HepG2 (cell line): ENCODE data around the gene CSMD2. TPM values are rescaled to one million over a fixed set of nuclear protein-coding genes. Genes with fewer than 3 reads are reported as not detected.

Experiments used
- ATAC-seq: fragments of 200-7000 bp; cut with Tn5 transposase; 3 replicates; pipeline ENCODE4 v1.9.1; 2020; ENCODE audit warnings: mild to moderate bottlenecking, moderate library complexity
- BruUV-seq: library from RNA; stranded (reverse); fragments of 400-500 nt; replicated peaks from 2 replicates; lab custom pipeline; 2021; lab: Mats Ljungman, UMichigan
- CTCF ChIA-PET: fragments of 300-600 bp; formaldehyde crosslinking; extraction: SDS; loops from one replicate; lab custom pipeline; 2021; ENCODE audit warnings: low total read pairs, inconsistent platforms, low intra/inter-chr PET ratio; lab: Yijun Ruan, JAX
- POLR2A ChIA-PET: fragments of 350-600 bp; sonication (Branson Sonifier 250); formaldehyde crosslinking; loops from one replicate; lab custom pipeline; 2020; ENCODE audit warnings: antibody characterized with exemption, inconsistent platforms; lab: Yijun Ruan, JAX
- DNase-seq: peaks from one replicate; pipeline ENCODE4 v3.0.0-alpha.2; 2015; ENCODE audit warnings: low spot score
- FAIRE-seq: peaks from 3 replicates; lab custom pipeline; 2011; peaks lifted over from hg19 to GRCh38; lab: Jason Lieb, UNC
- H2AFZ ChIP-seq: one replicate; pipeline ENCODE4 v1.6.1; 2011; ENCODE audit warnings: low read length, inconsistent platforms
- H3K27ac ChIP-seq: fragments of 300-600 bp; 3 replicates; pipeline ENCODE4 v1.8.0; 2011; ENCODE audit warnings: mixed run types, mild to moderate bottlenecking, mixed read lengths, low read length, inconsistent platforms; ENCODE audit not compliant: insufficient read depth; ENCODE audit errors: extremely low read length
- H3K27me3 ChIP-seq, 2 experiments: fragments of 200-600 bp in 1 of 2; 2 replicates in 1 of 2; 3 replicates in 1 of 2; pipeline versions ENCODE4 v1.6.0 to v1.8.0; 2011; ENCODE audit warnings: low read length in 2 of 2, mild to moderate bottlenecking in 2 of 2, moderate library complexity in 2 of 2, inconsistent platforms in 1 of 2; ENCODE audit not compliant: insufficient read depth in 2 of 2, control insufficient read depth in 1 of 2
- H3K36me3 ChIP-seq, 2 experiments: fragments of 200-600 bp in 1 of 2; replicated peaks in 1 of 2; 2 replicates in 1 of 2; 3 replicates in 1 of 2; pipeline versions ENCODE4 v1.5.1 to v1.8.0; 2011; ENCODE audit warnings: low read length in 2 of 2, inconsistent platforms in 1 of 2; ENCODE audit not compliant: insufficient read depth in 2 of 2, control insufficient read depth in 1 of 2
- H3K4me1 ChIP-seq: 2 replicates; pipeline ENCODE4 v1.5.1; 2012; ENCODE audit warnings: low read length, inconsistent platforms; ENCODE audit not compliant: insufficient read depth
- H3K4me2 ChIP-seq: 2 replicates; pipeline ENCODE4 v1.6.0; 2011; ENCODE audit warnings: low read depth, low read length, inconsistent platforms
- H3K4me3 ChIP-seq, 3 experiments: fragments of 200-600 bp in 1 of 3; sonication (generic), shearing (Covaris generic) in 1 of 3; replicated peaks in 1 of 3; 2 replicates each; pipeline ENCODE4 v1.5.1; 2011 to 2016; ENCODE audit warnings: low read length in 3 of 3, inconsistent platforms in 2 of 3, low read depth in 2 of 3, mild to moderate bottlenecking in 2 of 3, control low read depth in 1 of 3, mixed read lengths in 1 of 3; ENCODE audit not compliant: insufficient read depth in 1 of 3
- H3K79me2 ChIP-seq: one replicate; pipeline ENCODE4 v1.6.1; 2011; ENCODE audit warnings: low read length, inconsistent platforms; ENCODE audit not compliant: insufficient read depth
- H3K9ac ChIP-seq: 2 replicates; pipeline ENCODE4 v1.6.0; 2011; ENCODE audit warnings: mild to moderate bottlenecking, low read depth, low read length, inconsistent platforms; ENCODE audit not compliant: insufficient read depth
- H3K9me3 ChIP-seq: 2 replicates; pipeline ENCODE4 v1.5.1; 2012; ENCODE audit warnings: mild to moderate bottlenecking, low read length
- H4K20me1 ChIP-seq: 2 replicates; pipeline ENCODE4 v1.6.0; 2011; ENCODE audit warnings: inconsistent platforms, mild to moderate bottlenecking, low read length, moderate library complexity; ENCODE audit not compliant: insufficient read depth
- DNMT3B ChIP-seq: conservative IDR thresholded peaks from 2 replicates; pipeline ENCODE4 v1.6.1; 2016; ENCODE audit warnings: missing biosample characterization, control low read depth
- NCOR1 ChIP-seq: fragments of 200-600 bp; sonication (generic); IDR thresholded peaks from 2 replicates; pipeline ENCODE4 v1.7.0; 2017; ENCODE audit warnings: antibody characterized with exemption, low read length, borderline replicate concordance
- NR2F2 ChIP-seq: IDR thresholded peaks from 2 replicates; pipeline ENCODE4 v1.6.1; 2012; ENCODE audit warnings: low read depth, inconsistent platforms, borderline replicate concordance
- U2AF2 ChIP-seq: fragments of 200-400 bp; formaldehyde crosslinking; IDR thresholded peaks from 2 replicates; pipeline ENCODE4 v1.6.1; 2017; ENCODE audit warnings: low read depth, mild to moderate bottlenecking, low read length
- ZFP1 ChIP-seq: IDR thresholded peaks from 2 replicates; pipeline ENCODE4 v1.6.1; 2016
- WGBS: methylation state at CpG from one replicate; pipeline ENCODE4 v1.1.6; 2017; ENCODE audit warnings: low lambda C conversion rate; 5-methylcytosine and 5-hydroxymethylcytosine counted together
- in situ Hi-C: cut with HindIII; loops from 2 replicates; pipeline ENCODE4 v1.10.0; 2017; ENCODE audit warnings: low pct_unique_long_range_greater_than_20kb; ENCODE audit not compliant: extremely low pct_ligation_motif_present
- intact Hi-C: fragments of 100-400 bp; cut with micrococcal nuclease; formaldehyde crosslinking; loops from one replicate; pipeline ENCODE4 v1.10.0; 2022; ENCODE audit not compliant: unreplicated experiment
- polyA plus RNA-seq, 8 experiments: library from polyadenylated mRNA; depleted of rRNA in 3 of 8; stranded (reverse) in 7 of 8; unstranded in 1 of 8; fragments of >200 nt; fragmentation: Illumina TruSeq in 4 of 8; extraction: Trizol in 4 of 8; gene quantifications; 2 replicates each; pipeline versions ENCODE4 v1.2.1 to v1.2.3, GENCODE V29; 2011 to 2016; ENCODE audit warnings: low read depth in 4 of 8, missing spikeins in 1 of 8, mixed read lengths in 1 of 8; ENCODE audit not compliant: insufficient read depth in 1 of 8
- total RNA-seq, 5 experiments: library from RNA; depleted of rRNA; stranded (reverse); fragments of >200 nt; fragmentation: Illumina TruSeq; extraction: Trizol; gene quantifications; 2 replicates each; pipeline ENCODE4 v1.2.3, GENCODE V29; 2016; ENCODE audit warnings: low read depth in 1 of 5
- TF ChIP-seq, protein P1 (sequence below): sonication (generic); formaldehyde crosslinking; IDR thresholded peaks from 2 replicates; pipeline ENCODE4 v1.4.0; 2020; ENCODE audit warnings: missing genetic modification reagents; ENCODE audit errors: not compliant biosample characterization
- TF ChIP-seq, protein P2 (sequence below): sonication (generic); formaldehyde crosslinking; IDR thresholded peaks from 2 replicates; pipeline ENCODE4 v1.4.0; 2020; ENCODE audit warnings: missing genetic modification reagents
- TF ChIP-seq, protein P3 (sequence below): sonication (generic); formaldehyde crosslinking; IDR thresholded peaks from 2 replicates; pipeline ENCODE4 v1.8.1; 2023; ENCODE audit warnings: mild to moderate bottlenecking, missing genetic modification reagents
- TF ChIP-seq, protein P4 (sequence below): sonication (generic); formaldehyde crosslinking; IDR thresholded peaks from 2 replicates; pipeline ENCODE4 v1.5.0; 2020; ENCODE audit warnings: mild to moderate bottlenecking, missing genetic modification reagents

Gene CSMD2
- total and polyA plus RNA-seq, 2 of the 13 experiments (the other 11 are each of a cell fraction or from before 2014, with no cell fraction given), result not detected

DNA sequence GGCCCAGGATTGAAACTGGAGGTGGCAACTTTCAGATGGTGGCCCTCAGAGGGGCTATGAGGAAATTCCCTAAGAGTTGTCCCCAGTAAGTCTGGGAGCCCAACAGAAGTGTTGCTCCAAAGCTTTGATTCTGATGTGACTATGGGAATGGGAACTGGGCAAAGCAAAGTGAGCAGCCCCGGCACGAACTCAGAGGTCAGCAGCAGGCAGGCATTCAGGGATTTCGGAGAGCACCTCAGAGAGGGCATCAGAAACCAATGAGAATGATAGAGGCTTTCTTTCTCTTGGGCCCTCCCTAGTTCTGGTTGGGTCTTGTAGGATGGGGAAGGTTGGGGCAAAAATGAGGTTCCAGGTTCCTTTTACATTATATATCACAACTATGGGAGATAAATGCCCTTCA, 422.4 kb downstream of the CSMD2 start:
- intact Hi-C loops, result no loop called here
- H3K9me3 ChIP-seq, result no peaks in the 10 kb centered on the region
- no TSS peak for BruUV-seq
- no peak overlapping the region for H2AFZ ChIP-seq
- no peak overlapping the region for H3K9ac ChIP-seq
- FAIRE-seq (no peak), ATAC-seq (no peak), DNase-seq (no peak)
- no peaks in the 10 kb centered on the region; a peak in 1 of 5 replicates for H3K27me3 ChIP-seq
- no peak overlapping the region for H3K4me3 ChIP-seq
- no peaks in the 10 kb centered on the region for H3K79me2 ChIP-seq
- CTCF ChIA-PET, result no interaction called here
- H3K4me1 ChIP-seq, result no peaks in the 10 kb centered on the region
- POLR2A ChIA-PET, result no interaction called here
- TF ChIP-seq ZFP1 (CRISPR knock-in tag), result no peak
- TF ChIP-seq, protein P1, sequence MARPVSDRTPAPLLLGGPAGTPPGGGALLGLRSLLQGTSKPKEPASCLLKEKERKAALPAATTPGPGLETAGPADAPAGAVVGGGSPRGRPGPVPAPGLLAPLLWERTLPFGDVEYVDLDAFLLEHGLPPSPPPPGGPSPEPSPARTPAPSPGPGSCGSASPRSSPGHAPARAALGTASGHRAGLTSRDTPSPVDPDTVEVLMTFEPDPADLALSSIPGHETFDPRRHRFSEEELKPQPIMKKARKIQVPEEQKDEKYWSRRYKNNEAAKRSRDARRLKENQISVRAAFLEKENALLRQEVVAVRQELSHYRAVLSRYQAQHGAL (CRISPR knock-in tag), result no peak
- H3K36me3 ChIP-seq, result no peaks in the 10 kb centered on the region
- no peaks in the 10 kb centered on the region for H4K20me1 ChIP-seq
- in situ Hi-C loops, result loop anchor here (10.0 kb wide), 1 partner anchor 62 kb away; no protein-coding TSS in a partner anchor
- 0% methylated on average over 2 of the region's 3 CpGs for WGBS
- no peak overlapping the region for H3K27ac ChIP-seq
- H3K4me2 ChIP-seq, result no peak overlapping the region

DNA sequence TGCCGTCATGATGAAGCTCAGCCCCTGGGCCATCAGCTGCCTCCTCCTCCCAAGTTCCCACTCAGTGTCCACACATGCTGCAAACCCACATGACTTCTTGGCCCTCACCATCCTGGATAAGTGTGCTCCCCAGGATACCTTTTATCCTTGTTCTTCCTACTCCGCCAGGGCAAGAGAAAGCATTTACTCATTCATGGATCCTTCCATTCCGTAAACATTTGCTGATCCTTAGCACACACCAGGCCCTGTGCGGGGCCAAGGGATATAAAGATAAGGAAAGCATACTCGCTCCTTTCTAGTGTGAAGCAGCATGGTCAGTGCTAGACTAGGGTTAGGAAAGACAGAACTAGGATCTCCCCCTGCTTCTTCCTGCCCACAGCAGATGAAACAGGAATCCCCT, 423.3 kb downstream of the CSMD2 start:
- H4K20me1 ChIP-seq, result no peaks in the 10 kb centered on the region
- H2AFZ ChIP-seq, result no peak overlapping the region
- FAIRE-seq (no peak), ATAC-seq (no peak), DNase-seq (no peak)
- POLR2A ChIA-PET, result no interaction called here
- no peaks in the 10 kb centered on the region for H3K36me3 ChIP-seq
- BruUV-seq, result no TSS peak
- no peak overlapping the region for H3K27ac ChIP-seq
- no peaks in the 10 kb centered on the region for H3K79me2 ChIP-seq
- H3K9ac ChIP-seq, result no peak overlapping the region
- CTCF ChIA-PET, result no interaction called here
- no peak overlapping the region for H3K4me2 ChIP-seq
- WGBS, result 0% methylated on average over 5 of the region's 5 CpGs
- H3K9me3 ChIP-seq, result no peaks in the 10 kb centered on the region
- H3K4me3 ChIP-seq, result no peak overlapping the region
- H3K27me3 ChIP-seq, result no peaks in the 10 kb centered on the region; a peak in 1 of 5 replicates
- intact Hi-C loops, result no loop called here
- in situ Hi-C loops, result loop anchor here (10.0 kb wide), 1 partner anchor 63 kb away; no protein-coding TSS in a partner anchor
- H3K4me1 ChIP-seq, result no peaks in the 10 kb centered on the region
- TF ChIP-seq DNMT3B (no peak), U2AF2 (no peak), NR2F2 (no peak), NCOR1 (no peak)
- TF ChIP-seq, protein P2, sequence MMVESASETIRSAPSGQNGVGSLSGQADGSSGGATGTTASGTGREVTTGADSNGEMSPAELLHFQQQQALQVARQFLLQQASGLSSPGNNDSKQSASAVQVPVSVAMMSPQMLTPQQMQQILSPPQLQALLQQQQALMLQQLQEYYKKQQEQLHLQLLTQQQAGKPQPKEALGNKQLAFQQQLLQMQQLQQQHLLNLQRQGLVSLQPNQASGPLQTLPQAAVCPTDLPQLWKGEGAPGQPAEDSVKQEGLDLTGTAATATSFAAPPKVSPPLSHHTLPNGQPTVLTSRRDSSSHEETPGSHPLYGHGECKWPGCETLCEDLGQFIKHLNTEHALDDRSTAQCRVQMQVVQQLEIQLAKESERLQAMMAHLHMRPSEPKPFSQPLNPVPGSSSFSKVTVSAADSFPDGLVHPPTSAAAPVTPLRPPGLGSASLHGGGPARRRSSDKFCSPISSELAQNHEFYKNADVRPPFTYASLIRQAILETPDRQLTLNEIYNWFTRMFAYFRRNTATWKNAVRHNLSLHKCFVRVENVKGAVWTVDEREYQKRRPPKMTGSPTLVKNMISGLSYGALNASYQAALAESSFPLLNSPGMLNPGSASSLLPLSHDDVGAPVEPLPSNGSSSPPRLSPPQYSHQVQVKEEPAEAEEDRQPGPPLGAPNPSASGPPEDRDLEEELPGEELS (CRISPR knock-in tag), result no peak
- TF ChIP-seq, protein P3, sequence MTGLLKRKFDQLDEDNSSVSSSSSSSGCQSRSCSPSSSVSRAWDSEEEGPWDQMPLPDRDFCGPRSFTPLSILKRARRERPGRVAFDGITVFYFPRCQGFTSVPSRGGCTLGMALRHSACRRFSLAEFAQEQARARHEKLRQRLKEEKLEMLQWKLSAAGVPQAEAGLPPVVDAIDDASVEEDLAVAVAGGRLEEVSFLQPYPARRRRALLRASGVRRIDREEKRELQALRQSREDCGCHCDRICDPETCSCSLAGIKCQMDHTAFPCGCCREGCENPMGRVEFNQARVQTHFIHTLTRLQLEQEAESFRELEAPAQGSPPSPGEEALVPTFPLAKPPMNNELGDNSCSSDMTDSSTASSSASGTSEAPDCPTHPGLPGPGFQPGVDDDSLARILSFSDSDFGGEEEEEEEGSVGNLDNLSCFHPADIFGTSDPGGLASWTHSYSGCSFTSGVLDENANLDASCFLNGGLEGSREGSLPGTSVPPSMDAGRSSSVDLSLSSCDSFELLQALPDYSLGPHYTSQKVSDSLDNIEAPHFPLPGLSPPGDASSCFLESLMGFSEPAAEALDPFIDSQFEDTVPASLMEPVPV (CRISPR knock-in tag), result no peak
- TF ChIP-seq, protein P4, sequence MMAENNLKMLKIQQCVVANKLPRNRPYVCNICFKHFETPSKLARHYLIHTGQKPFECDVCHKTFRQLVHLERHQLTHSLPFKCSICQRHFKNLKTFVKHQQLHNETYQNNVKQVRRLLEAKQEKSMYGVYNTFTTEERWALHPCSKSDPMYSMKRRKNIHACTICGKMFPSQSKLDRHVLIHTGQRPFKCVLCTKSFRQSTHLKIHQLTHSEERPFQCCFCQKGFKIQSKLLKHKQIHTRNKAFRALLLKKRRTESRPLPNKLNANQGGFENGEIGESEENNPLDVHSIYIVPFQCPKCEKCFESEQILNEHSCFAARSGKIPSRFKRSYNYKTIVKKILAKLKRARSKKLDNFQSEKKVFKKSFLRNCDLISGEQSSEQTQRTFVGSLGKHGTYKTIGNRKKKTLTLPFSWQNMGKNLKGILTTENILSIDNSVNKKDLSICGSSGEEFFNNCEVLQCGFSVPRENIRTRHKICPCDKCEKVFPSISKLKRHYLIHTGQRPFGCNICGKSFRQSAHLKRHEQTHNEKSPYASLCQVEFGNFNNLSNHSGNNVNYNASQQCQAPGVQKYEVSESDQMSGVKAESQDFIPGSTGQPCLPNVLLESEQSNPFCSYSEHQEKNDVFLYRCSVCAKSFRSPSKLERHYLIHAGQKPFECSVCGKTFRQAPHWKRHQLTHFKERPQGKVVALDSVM, result no peak
